Activated T-helper 9 cell treated with anti-CD3 and anti-CD28 coated beads, Interleukin-2, amount 50 U/mL, for 16 hours (primary cell): ENCODE data around the gene SLC38A7.
"Not testable (repeated sequence)": the region's sequence is repeated elsewhere in the genome, so short reads cannot be mapped to it uniquely, and the experiment has no call there.

Source experiments
- DNase-seq: peaks from one replicate; pipeline ENCODE4 v3.0.0-alpha.2; 2020; ENCODE audit warnings: low read depth

Gene SLC38A7

GRCh38 chr16:58678716-58679115, 5.9 kb downstream of the SLC38A7 start:
- no peak for DNase-seq

GRCh38 chr16:58678269-58678668, 6.3 kb downstream of the SLC38A7 start:
- no peak for DNase-seq

- DNase-seq = no peak
These were observed 13.5 kb downstream of the SLC38A7 start for GRCh38 chr16:58670946-58671583.

- no peak for DNase-seq
These were observed 14.4 kb downstream of the SLC38A7 start for GRCh38 chr16:58670177-58670576.

- DNase-seq = no peak
These were observed 19.4 kb downstream of the SLC38A7 start for GRCh38 chr16:58665200-58665599.

GRCh38 chr16:58661199-58661830, 23.3 kb downstream of the SLC38A7 start:
- no peak for DNase-seq

GRCh38 chr16:58659911-58660310, 24.7 kb downstream of the SLC38A7 start:
- DNase-seq = not testable (repeated sequence)

- no peak for DNase-seq
These were observed 25.8 kb downstream of the SLC38A7 start for GRCh38 chr16:58658796-58659211.

- DNase-seq = no peak
These were observed 27.7 kb downstream of the SLC38A7 start for GRCh38 chr16:58656899-58657298.

- DNase-seq = no peak
These were observed 29.4 kb downstream of the SLC38A7 start for GRCh38 chr16:58655215-58655596.

GRCh38 chr16:58654560-58655214, 29.9 kb downstream of the SLC38A7 start:
- DNase-seq = no peak

GRCh38 chr16:58652741-58653140, 31.8 kb downstream of the SLC38A7 start:
- no peak for DNase-seq

GRCh38 chr16:58651965-58652348, 32.6 kb downstream of the SLC38A7 start:
- no peak for DNase-seq

GRCh38 chr16:58649707-58650106, 34.9 kb downstream of the SLC38A7 start:
- no peak for DNase-seq

- DNase-seq = no peak
These were observed 37.5 kb downstream of the SLC38A7 start for GRCh38 chr16:58647107-58647506.

- DNase-seq = no peak
These were observed 39.6 kb downstream of the SLC38A7 start for GRCh38 chr16:58644765-58645487.

- no peak for DNase-seq
These were observed 40.5 kb downstream of the SLC38A7 start for GRCh38 chr16:58644108-58644507.

GRCh38 chr16:58640949-58641348, 43.6 kb downstream of the SLC38A7 start:
- no peak for DNase-seq

- DNase-seq = no peak
These were observed 44.7 kb downstream of the SLC38A7 start for GRCh38 chr16:58639836-58640235.

- DNase-seq = no peak
These were observed 45.3 kb downstream of the SLC38A7 start for GRCh38 chr16:58639230-58639629.

- DNase-seq = no peak
These were observed 46.2 kb downstream of the SLC38A7 start for GRCh38 chr16:58638148-58639036.

GRCh38 chr16:58637021-58637420, 47.5 kb downstream of the SLC38A7 start:
- not testable (repeated sequence) for DNase-seq
